Measurements from ENCODE around the gene NPAS1.
A peak's percentile ranks its signal among the peaks of the same experiment; 100 is the strongest.

- peak in 1 of 3 experiments; percentile 2; a peak in 1 of 6 replicates for TF ChIP-seq CTCF (IDR thresholded peaks at IDR 0.05 in 2 of 3, conservative IDR thresholded peaks at IDR 0.05 in 1 of 3; ENCODE audit: borderline replicate concordance in 1 of 3, insufficient read depth in 1 of 3, low read depth in 2 of 3, low read length in 2 of 3)
- TF ChIP-seq RAD21 (IDR thresholded peaks at IDR 0.05; ENCODE audit: low read depth), result 0 out of 2 replicates have a peak, but pooled peaks have one; percentile 5
- TF ChIP-seq POLR2A (IDR thresholded peaks at IDR 0.05; ENCODE audit: borderline replicate concordance, extremely low read depth, insufficient read depth, insufficient read length), result no peak
- TF ChIP-seq EZH2phosphoT487 (IDR thresholded peaks at IDR 0.05; ENCODE audit: borderline replicate concordance), result no peak
- no peak for TF ChIP-seq REST (IDR thresholded peaks at IDR 0.05; ENCODE audit: low read depth)
- TF ChIP-seq ZFX (IDR thresholded peaks at IDR 0.05), result no peak
- no peak for TF ChIP-seq YY1 (IDR thresholded peaks at IDR 0.05; ENCODE audit: extremely low read depth, insufficient replicate concordance, low read depth, low read length)
- no peak for TF ChIP-seq JUND (IDR thresholded peaks at IDR 0.05)
- no peak for TF ChIP-seq CEBPB (IDR thresholded peaks at IDR 0.05; ENCODE audit: low read depth)
- no peak for TF ChIP-seq EZH2 (IDR thresholded peaks at IDR 0.05)
- TF ChIP-seq ATF3 (IDR thresholded peaks at IDR 0.05), result no peak
- no peak for TF ChIP-seq ZBTB33 (IDR thresholded peaks at IDR 0.05; ENCODE audit: extremely low read depth, insufficient replicate concordance, low read length)
These were observed 40.2 kb upstream of the NPAS1 start for GRCh38 chr19:46979126-46980105.
